Hepatocyte (in vitro differentiated cells): Measurements from ENCODE around the gene NKAIN2. TPM values are rescaled to one million over a fixed set of nuclear protein-coding genes. Genes with fewer than 3 reads are reported as not detected.

Experiments used
- DNase-seq: peaks from one replicate; pipeline ENCODE4 v3.0.0-alpha.2; 2016; ENCODE audit warnings: low spot score
- H2AFZ ChIP-seq: fragments of 200-600 bp; sonication (generic); 2 replicates; pipeline ENCODE4 v1.6.0; 2016; ENCODE audit warnings: antibody characterized with exemption, mild to moderate bottlenecking
- H3K27ac ChIP-seq: fragments of 200-600 bp; sonication (generic); 2 replicates; pipeline ENCODE4 v1.5.1; 2016; ENCODE audit warnings: mild to moderate bottlenecking
- H3K27me3 ChIP-seq: fragments of 200-600 bp; sonication (generic); 2 replicates; pipeline ENCODE4 v1.6.1; 2016
- H3K36me3 ChIP-seq: fragments of 200-600 bp; sonication (generic); replicated peaks from 2 replicates; pipeline ENCODE4 v1.5.1; 2016; ENCODE audit warnings: low read depth; ENCODE audit not compliant: insufficient read depth
- H3K4me1 ChIP-seq: fragments of 200-600 bp; sonication (generic); 2 replicates; pipeline ENCODE4 v1.5.1; 2016; ENCODE audit warnings: mild to moderate bottlenecking, moderate library complexity; ENCODE audit not compliant: insufficient read depth
- H3K4me2 ChIP-seq: fragments of 200-600 bp; sonication (generic); 2 replicates; pipeline ENCODE4 v1.6.0; 2016
- H3K4me3 ChIP-seq: fragments of 200-600 bp; sonication (generic); 2 replicates; pipeline ENCODE4 v1.5.1; 2016; ENCODE audit warnings: mild to moderate bottlenecking
- H3K79me2 ChIP-seq: fragments of 200-600 bp; sonication (generic); 2 replicates; pipeline ENCODE4 v1.6.0; 2017; ENCODE audit warnings: mild to moderate bottlenecking
- H3K9me2 ChIP-seq: fragments of 200-600 bp; sonication (generic); replicated peaks from 2 replicates; pipeline ENCODE4 v1.6.0; 2017; ENCODE audit warnings: mild to moderate bottlenecking; ENCODE audit not compliant: insufficient read depth
- H3K9me3 ChIP-seq: fragments of 200-600 bp; sonication (generic); 2 replicates; pipeline ENCODE4 v1.5.1; 2016; ENCODE audit warnings: low read depth, mild to moderate bottlenecking
- H4K20me1 ChIP-seq: fragments of 200-600 bp; sonication (generic); 2 replicates; pipeline ENCODE4 v1.6.0; 2016; ENCODE audit warnings: mild to moderate bottlenecking; ENCODE audit not compliant: insufficient read depth, poor library complexity, severe bottlenecking
- EZH2 ChIP-seq: fragments of 200-600 bp; sonication (generic); IDR thresholded peaks from 2 replicates; pipeline ENCODE4 v1.6.1; 2016; ENCODE audit warnings: antibody characterized with exemption, mild to moderate bottlenecking, borderline replicate concordance
- EZH2phosphoT487 ChIP-seq: fragments of 200-600 bp; sonication (generic); IDR thresholded peaks from one replicate; pipeline ENCODE4 v1.6.1; 2018; ENCODE audit warnings: antibody characterized with exemption, mild to moderate bottlenecking, low read depth, moderate library complexity; ENCODE audit not compliant: unreplicated experiment, severe bottlenecking
- WGBS: methylation state at CpG from one replicate; pipeline ENCODE4 v1.1.6; 2016; ENCODE audit warnings: low lambda C conversion rate; ENCODE audit errors: missing lambda C conversion rate; 5-methylcytosine and 5-hydroxymethylcytosine counted together
- polyA plus RNA-seq: library from polyadenylated mRNA; unstranded; fragments of >200 nt; fragmentation: Nextera tagmentation; extraction: Ambion mirVana; gene quantifications from 2 replicates; pipeline ENCODE4 v1.2.1, GENCODE V29; 2016
- total RNA-seq: library from RNA; depleted of rRNA; stranded (reverse); fragments of >200 nt; gene quantifications from 2 replicates; pipeline ENCODE4 v1.2.3, GENCODE V29; 2014
- TF ChIP-seq, protein P1 (sequence below): fragments of 200-600 bp; sonication (generic); IDR thresholded peaks from 2 replicates; pipeline ENCODE4 v1.5.1; 2016; ENCODE audit warnings: antibody characterized with exemption, mild to moderate bottlenecking; ENCODE audit not compliant: poor library complexity

The NKAIN2 gene
- total and polyA plus RNA-seq, 2 experiments from 2014 or later = 0.48 to 2.6 TPM

DNA sequence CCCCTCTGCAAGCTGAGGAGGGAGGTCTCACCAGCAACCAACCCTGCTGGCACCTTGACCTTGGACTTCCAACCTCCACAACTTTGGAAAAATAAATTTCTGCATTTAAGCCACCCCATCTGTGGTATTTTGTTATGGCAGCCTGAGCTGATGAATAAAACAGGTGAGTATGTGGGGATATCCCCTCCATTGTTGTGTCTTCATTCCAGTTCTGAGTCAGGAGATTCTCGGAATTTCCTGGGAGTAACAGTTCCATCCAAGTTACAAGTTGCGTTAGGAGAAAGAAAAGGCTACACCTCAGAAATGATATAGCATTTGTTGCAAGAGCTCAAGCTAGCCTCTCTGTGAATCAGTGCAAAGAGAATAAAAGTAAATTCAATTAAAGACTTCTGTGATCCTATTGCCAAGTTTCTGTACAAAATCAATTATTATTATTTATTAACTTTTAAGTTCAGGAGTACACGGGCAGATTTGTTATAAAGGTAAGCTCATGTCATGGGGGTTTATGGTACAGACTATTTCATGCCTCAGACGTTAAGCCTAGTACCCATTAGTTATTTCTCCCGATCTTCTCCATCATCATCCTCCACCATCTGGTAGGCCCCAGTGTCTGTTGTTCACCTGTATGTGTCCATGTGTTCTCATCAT is 153.0 kb downstream of the NKAIN2 start:
- H3K4me1 ChIP-seq = no peaks in the 10 kb centered on the region
- no peak overlapping the region for H2AFZ ChIP-seq
- H3K36me3 ChIP-seq = no peaks in the 10 kb centered on the region
- no peaks in the 10 kb centered on the region for H3K27me3 ChIP-seq
- H3K27ac ChIP-seq = no peak overlapping the region
- WGBS = 93% methylated on average over 5 of the region's 5 CpGs
- no peaks in the 10 kb centered on the region for H3K9me2 ChIP-seq
- no peaks in the 10 kb centered on the region for H3K79me2 ChIP-seq
- no peaks in the 10 kb centered on the region for H4K20me1 ChIP-seq
- TF ChIP-seq EZH2 = no peak
- H3K9me3 ChIP-seq = no peaks in the 10 kb centered on the region
- H3K4me2 ChIP-seq = no peak overlapping the region
- no peak overlapping the region for H3K4me3 ChIP-seq
- no peak for DNase-seq

DNA sequence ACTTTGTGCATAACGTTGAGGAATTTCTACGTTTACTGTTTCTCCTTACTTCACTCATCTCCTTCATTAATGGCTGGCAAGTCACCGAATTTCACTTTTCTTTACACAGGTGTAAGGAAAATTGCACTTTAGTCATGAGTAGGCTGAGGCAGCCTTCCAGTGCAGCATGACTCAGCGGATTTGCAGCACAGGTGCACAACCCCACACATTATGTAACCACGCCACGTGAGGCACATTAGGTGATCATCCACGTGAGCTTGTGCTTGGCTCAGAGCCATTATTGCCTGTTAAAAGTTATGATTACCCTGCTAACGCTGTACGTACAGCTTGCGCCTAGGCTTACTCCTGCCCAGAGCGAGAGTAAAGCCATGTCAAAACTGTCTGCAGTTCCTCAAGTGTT is 158.8 kb downstream of the NKAIN2 start:
- Histone ChIP-seq H4K20me1 (no peaks in the 10 kb centered on the region), H3K4me1 (peaks cover 3% of the 10 kb centered on the region), H3K4me2 (no peak overlapping the region), H3K4me3 (no peak overlapping the region), H2AFZ (no peak overlapping the region), H3K27ac (no peak overlapping the region), H3K27me3 (no peaks in the 10 kb centered on the region), H3K79me2 (no peaks in the 10 kb centered on the region), H3K9me3 (no peaks in the 10 kb centered on the region), H3K9me2 (no peaks in the 10 kb centered on the region), H3K36me3 (no peaks in the 10 kb centered on the region)
- DNase-seq = peak; percentile 69
- 83% methylated on average over 11 of the region's 11 CpGs for whole genome bisulfite sequencing
- no peak for TF ChIP-seq EZH2
- TF ChIP-seq, protein P1, sequence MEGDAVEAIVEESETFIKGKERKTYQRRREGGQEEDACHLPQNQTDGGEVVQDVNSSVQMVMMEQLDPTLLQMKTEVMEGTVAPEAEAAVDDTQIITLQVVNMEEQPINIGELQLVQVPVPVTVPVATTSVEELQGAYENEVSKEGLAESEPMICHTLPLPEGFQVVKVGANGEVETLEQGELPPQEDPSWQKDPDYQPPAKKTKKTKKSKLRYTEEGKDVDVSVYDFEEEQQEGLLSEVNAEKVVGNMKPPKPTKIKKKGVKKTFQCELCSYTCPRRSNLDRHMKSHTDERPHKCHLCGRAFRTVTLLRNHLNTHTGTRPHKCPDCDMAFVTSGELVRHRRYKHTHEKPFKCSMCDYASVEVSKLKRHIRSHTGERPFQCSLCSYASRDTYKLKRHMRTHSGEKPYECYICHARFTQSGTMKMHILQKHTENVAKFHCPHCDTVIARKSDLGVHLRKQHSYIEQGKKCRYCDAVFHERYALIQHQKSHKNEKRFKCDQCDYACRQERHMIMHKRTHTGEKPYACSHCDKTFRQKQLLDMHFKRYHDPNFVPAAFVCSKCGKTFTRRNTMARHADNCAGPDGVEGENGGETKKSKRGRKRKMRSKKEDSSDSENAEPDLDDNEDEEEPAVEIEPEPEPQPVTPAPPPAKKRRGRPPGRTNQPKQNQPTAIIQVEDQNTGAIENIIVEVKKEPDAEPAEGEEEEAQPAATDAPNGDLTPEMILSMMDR = no peak
- TF ChIP-seq EZH2phosphoT487 = no peak

DNA sequence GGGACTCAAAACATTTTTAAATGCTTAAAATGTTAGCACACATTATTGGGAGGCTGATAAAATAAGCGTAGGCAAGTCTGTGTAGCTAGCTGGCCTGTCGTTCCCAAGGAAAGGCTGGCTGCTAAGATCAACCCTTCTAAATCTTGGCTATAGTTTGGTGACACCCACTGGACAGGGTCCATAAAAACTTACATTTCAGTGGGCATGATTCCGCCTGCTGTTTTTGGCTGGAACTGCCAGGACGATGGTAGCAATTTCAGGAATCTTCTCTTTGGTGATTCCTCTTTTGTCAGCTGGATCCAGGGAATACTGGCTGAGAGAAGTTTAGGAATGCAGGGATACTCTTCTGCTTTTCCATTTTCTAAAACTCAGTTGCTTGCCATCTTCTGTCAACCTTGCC is 162.2 kb downstream of the NKAIN2 start:
- TF ChIP-seq, protein P1 = peak; percentile 4
- TF ChIP-seq EZH2phosphoT487 = no peak
- Histone ChIP-seq H3K4me3 (no peak overlapping the region), H2AFZ (no peak overlapping the region), H3K4me2 (no peak overlapping the region), H3K27ac (no peak overlapping the region), H3K4me1 (peaks cover 3% of the 10 kb centered on the region), H3K9me2 (no peaks in the 10 kb centered on the region), H3K9me3 (no peaks in the 10 kb centered on the region), H4K20me1 (no peaks in the 10 kb centered on the region), H3K36me3 (no peaks in the 10 kb centered on the region), H3K27me3 (no peaks in the 10 kb centered on the region), H3K79me2 (no peaks in the 10 kb centered on the region)
- WGBS = 57% methylated on average over 4 of the region's 4 CpGs
- no peak for DNase-seq

DNA sequence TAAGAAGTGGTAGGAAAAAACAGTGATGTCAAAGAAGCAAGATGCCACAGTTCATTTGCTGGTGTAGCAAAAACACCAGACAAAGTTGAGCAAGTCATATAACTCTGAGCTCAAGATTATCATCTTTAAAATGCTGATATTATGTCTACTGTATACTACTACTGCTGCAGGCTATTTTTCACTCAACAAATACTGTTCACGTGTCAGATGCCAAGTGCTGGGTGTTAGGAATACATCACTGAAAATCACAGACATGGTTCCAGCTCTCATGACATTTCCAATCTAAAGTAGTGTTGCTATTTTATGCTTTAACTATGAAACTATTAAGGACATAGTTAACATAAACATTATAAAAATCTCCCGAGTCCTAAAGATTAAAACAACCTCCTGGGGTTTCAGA is 163.0 kb downstream of the NKAIN2 start:
- Histone ChIP-seq H3K27me3 (no peaks in the 10 kb centered on the region), H3K36me3 (no peaks in the 10 kb centered on the region), H4K20me1 (no peaks in the 10 kb centered on the region), H2AFZ (no peak overlapping the region), H3K4me1 (peaks cover 3% of the 10 kb centered on the region), H3K27ac (no peak overlapping the region), H3K4me2 (no peak overlapping the region), H3K79me2 (no peaks in the 10 kb centered on the region), H3K9me2 (no peaks in the 10 kb centered on the region), H3K4me3 (no peak overlapping the region), H3K9me3 (no peaks in the 10 kb centered on the region)
- 47% methylated on average over 2 of the region's 2 CpGs for WGBS
- TF ChIP-seq, protein P1 = no peak
- no peak for TF ChIP-seq EZH2phosphoT487
- no peak for TF ChIP-seq EZH2
- DNase-seq = no peak
